HL-60 (cell line): ENCODE results near the gene DHCR24.
"Not testable (repeated sequence)": the region's sequence is repeated elsewhere in the genome, so short reads cannot be mapped to it uniquely, and the experiment has no call there.

Experiments used
- CTCF ChIP-seq: IDR thresholded peaks from one replicate; pipeline ENCODE4 v1.5.1; 2011; ENCODE audit warnings: low read length, control low read depth, inconsistent platforms; ENCODE audit not compliant: insufficient read depth
- GABPA ChIP-seq: IDR thresholded peaks from 2 replicates; pipeline ENCODE4 v1.6.1; 2012; ENCODE audit warnings: low read depth
- POLR2AphosphoS5 ChIP-seq: IDR thresholded peaks from 2 replicates; pipeline ENCODE4 v1.6.1; 2012; ENCODE audit warnings: low read depth
- REST ChIP-seq: IDR thresholded peaks from 2 replicates; pipeline ENCODE4 v1.6.1; 2012; ENCODE audit warnings: low read depth; ENCODE audit not compliant: insufficient replicate concordance
- SPI1 ChIP-seq: IDR thresholded peaks from 2 replicates; pipeline ENCODE4 v1.6.1; 2012; ENCODE audit warnings: low read depth, mild to moderate bottlenecking, borderline replicate concordance

GRCh38 chr1:54934081-54934480, 47.1 kb upstream of the DHCR24 start:
- not testable (repeated sequence) for TF ChIP-seq CTCF, POLR2AphosphoS5, REST, GABPA, SPI1
